PC-3 (cell line): ENCODE measurements around the gene PTPN22.

Experiments used
- EZH2 ChIP-seq: fragments of 300-600 bp; sonication (generic); IDR thresholded peaks from one replicate; pipeline ENCODE4 v1.6.1; 2017; ENCODE audit warnings: antibody characterized with exemption, mild to moderate bottlenecking, low read length; ENCODE audit not compliant: unreplicated experiment
- EZH2phosphoT487 ChIP-seq: fragments of 300-600 bp; sonication (generic); IDR thresholded peaks from 2 replicates; pipeline ENCODE4 v1.6.1; 2018; ENCODE audit warnings: mild to moderate bottlenecking, antibody characterized with exemption, low read length, borderline replicate concordance
- TF ChIP-seq, protein P1 (sequence below): fragments of 300-600 bp; sonication (generic); conservative IDR thresholded peaks from 2 replicates; pipeline ENCODE4 v1.5.1; 2017; ENCODE audit warnings: antibody characterized with exemption, low read depth, mild to moderate bottlenecking, low read length

DNA sequence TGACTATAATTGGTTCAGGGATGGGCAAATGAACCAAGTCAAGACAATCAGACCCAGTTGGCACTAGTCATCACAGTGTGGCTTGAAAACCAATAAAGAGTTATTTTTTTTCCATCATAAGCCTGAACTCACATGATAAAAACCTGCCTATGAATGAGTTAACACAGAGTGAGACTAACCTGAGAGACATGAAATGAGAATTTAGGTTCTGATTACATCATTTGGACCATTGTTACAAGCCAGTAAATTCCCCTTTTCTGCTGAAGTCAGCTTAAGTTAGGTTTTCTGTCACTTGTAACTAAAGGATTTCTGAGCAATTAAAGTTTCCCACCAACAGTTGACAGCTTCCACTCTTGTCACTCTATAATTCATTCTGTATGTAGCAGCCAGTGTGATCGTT, 49.6 kb downstream of the PTPN22 start:
- TF ChIP-seq, protein P1, sequence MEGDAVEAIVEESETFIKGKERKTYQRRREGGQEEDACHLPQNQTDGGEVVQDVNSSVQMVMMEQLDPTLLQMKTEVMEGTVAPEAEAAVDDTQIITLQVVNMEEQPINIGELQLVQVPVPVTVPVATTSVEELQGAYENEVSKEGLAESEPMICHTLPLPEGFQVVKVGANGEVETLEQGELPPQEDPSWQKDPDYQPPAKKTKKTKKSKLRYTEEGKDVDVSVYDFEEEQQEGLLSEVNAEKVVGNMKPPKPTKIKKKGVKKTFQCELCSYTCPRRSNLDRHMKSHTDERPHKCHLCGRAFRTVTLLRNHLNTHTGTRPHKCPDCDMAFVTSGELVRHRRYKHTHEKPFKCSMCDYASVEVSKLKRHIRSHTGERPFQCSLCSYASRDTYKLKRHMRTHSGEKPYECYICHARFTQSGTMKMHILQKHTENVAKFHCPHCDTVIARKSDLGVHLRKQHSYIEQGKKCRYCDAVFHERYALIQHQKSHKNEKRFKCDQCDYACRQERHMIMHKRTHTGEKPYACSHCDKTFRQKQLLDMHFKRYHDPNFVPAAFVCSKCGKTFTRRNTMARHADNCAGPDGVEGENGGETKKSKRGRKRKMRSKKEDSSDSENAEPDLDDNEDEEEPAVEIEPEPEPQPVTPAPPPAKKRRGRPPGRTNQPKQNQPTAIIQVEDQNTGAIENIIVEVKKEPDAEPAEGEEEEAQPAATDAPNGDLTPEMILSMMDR: no peak
- TF ChIP-seq EZH2phosphoT487 (no peak), EZH2 (no peak)
